Dendritic cell treated with granulocyte-macrophage colony-stimulating factor and Interleukin-4, amounts not matched to agents 40 ng/mL and 50 ng/mL, for 4 days (primary cell): ENCODE data around the gene TEKTIP1.
"Not testable (repeated sequence)": the region's sequence is repeated elsewhere in the genome, so short reads cannot be mapped to it uniquely, and the experiment has no call there.

Experiments used
- H3K27ac Mint-ChIP-seq: one replicate; pipeline ENCODE4 v1.8.0; 2022; ENCODE audit warnings: mild to moderate bottlenecking, mixed read lengths
- H3K27me3 Mint-ChIP-seq: one replicate; pipeline ENCODE4 v1.8.0; 2022; ENCODE audit warnings: mild to moderate bottlenecking, mixed read lengths
- H3K36me3 Mint-ChIP-seq: one replicate; pipeline ENCODE4 v1.8.0; 2022; ENCODE audit warnings: low read depth, mixed read lengths
- H3K4me1 Mint-ChIP-seq: one replicate; pipeline ENCODE4 v1.8.0; 2022; ENCODE audit warnings: low read depth, mixed read lengths
- H3K4me3 Mint-ChIP-seq: one replicate; pipeline ENCODE4 v1.8.0; 2022; ENCODE audit warnings: mild to moderate bottlenecking, moderate library complexity, mixed read lengths
- H3K9me3 Mint-ChIP-seq: one replicate; pipeline ENCODE4 v1.8.0; 2022; ENCODE audit warnings: mixed read lengths
- intact Hi-C: fragments of 100-400 bp; cut with micrococcal nuclease; formaldehyde crosslinking; loops from one replicate; pipeline ENCODE4 v1.15.0; 2022

TEKTIP1 gene

DNA sequence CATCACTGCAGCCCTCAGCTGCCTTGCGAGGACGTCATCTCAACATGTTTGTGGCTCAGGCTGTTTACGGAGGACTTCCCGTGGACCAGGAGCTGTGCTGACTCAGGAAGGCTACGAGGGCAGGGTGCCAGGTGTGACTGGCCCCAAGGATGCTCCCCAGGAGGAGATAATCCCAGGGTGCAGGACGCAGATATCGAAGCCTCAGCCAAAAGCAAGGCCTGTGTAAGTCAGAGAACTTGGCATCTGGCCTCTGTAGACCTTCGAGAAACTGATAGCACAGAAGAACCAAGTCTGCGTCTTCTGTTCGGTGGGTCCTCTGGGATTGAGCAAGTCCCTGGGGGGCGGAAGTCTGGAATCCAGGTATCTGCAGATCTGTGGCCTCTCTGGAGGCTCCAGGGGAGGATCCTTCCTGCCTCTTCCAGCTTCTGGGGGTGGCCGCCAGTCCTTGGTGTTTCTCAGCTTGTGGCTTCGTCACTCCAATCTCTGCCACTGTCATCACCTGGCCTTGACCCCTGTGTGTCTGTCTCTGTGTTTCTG is 35.9 kb upstream of the TEKTIP1 start:
- H3K9me3 Mint-ChIP-seq: no peaks in the 10 kb centered on the region
- H3K4me1 Mint-ChIP-seq: peaks cover 48% of the 10 kb centered on the region
- no peaks in the 10 kb centered on the region for H3K27me3 Mint-ChIP-seq
- H3K36me3 Mint-ChIP-seq: peaks cover 31% of the 10 kb centered on the region
- intact Hi-C loops: no loop called here
- no peak overlapping the region for H3K4me3 Mint-ChIP-seq
- H3K27ac Mint-ChIP-seq: peak overlapping the region; percentile 45

DNA sequence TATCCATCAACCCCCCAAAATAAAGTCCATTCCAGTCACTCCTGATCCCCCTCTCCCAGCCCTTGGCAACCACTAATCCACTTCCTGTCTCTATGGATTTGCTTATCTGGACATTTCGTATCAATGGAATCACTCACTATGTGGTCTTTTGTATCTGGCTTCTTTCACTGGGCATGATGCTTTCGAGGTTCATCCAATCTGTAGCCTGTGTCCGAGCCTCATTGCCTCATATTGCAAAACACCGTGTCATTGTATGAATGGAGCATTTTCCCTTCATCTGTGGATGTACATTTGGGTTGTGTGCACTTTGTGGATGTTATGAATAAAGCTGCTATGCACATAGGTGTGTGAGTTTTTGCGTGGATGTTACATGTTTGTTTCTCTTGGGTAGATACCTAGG is 34.2 kb upstream of the TEKTIP1 start:
- Mint-ChIP-seq H3K9me3 (no peaks in the 10 kb centered on the region), H3K27ac (peak overlapping the region; percentile 95), H3K4me3 (no peak overlapping the region), H3K36me3 (peaks cover 39% of the 10 kb centered on the region), H3K27me3 (no peaks in the 10 kb centered on the region), H3K4me1 (peaks cover 51% of the 10 kb centered on the region)
- intact Hi-C loops: no loop called here

DNA sequence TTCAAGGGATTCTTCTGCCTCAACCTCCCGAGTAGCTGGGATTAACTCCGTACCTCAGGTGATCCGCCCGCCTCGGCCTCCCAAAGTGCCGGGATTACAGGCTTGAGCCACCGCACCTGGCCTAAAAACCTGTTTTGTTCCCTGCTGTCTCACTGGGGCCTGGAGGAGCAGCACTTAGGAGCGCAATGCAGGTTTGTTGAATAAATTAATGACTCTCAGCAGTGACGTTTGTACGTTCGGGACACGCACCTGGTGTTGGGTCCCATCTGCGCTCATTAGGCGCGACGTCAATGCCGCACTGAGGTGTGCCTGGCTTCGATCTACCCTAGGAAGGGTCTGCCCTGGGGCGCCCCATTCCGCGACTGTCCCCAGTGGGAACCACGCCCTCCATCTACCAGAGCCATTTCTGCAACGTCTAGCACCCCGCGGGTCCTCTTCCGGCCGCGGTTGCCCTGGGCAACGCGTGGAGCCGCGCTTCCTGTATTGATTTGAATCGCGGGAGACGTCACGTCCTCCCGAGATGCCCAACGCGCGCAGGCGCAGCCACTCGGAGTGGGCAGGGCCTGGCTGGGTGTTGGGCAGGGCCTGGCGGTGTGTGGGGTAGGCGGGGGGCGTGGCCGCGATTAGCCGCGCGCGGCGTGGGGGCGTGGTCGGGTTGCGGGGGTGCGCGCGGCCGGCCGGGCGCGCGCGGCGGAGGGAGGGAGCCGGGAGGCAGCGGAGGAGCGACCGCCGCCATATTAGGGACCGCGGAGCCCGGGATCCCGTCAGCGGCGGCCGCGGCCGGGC is 33.2 kb upstream of the TEKTIP1 start, which contains the start of gene FZR1:
Gene FZR1, plus strand, starts transcription at position 714 of the 786 bp plus-strand sequence. CDS start 16,679 bp downstream, outside the sequence.
- Mint-ChIP-seq H3K27ac (peak within 1 kb of the TSS; percentile 95), H3K4me1 (peaks cover 55% of the 10 kb centered on the region)
- intact Hi-C loops: loop anchor here (2.0 kb wide), 1 partner anchor 67 kb away; the partner anchor contains the start of gene HMG20B

DNA sequence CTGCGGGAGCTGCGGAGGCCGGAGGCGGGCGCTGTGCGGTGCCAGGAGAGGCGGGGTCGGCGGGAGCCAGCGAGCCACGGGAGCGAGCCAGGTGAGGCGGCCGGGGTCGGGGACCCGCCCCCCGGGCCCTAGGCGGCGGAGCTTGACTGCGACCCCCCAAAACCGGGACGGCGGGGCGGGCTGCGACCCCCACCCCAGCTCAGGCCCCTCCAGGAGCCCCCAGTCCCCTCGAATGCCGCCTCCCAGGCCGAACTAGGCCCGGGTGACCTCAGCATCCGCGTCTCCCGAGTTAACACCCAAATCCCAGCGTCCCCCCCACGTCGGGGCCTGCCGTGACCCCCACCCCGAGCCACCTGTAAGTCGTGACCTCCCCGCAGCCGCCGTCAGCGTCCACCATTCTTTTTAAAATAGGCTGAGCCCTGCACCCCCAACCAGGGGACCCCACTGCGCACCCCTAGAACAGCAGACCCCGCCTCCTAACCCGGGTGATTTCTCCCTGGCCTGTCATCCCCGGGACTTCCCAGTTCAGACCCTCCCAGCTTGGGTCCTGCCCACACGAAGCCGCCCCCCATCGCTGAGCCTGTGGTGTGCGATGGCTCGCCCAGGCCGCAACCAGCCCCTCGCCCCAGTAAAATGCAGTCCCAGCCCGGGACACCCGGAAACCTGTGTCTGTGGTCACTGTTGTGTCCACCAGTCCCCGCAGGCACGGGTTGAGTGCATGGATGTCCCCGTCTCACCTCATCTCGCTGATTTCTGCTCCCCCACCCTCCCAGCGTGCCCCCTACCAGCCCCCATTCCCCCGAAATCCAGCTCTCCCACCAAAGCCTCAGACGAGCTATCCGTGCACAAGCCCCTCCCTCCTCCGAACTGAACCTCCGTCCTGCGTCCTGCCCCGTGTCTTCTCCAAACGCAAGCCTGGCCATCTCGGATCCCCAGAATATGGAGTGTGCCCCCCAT is 32.3 kb upstream of the TEKTIP1 start:
- intact Hi-C loops: loop anchor here (2.0 kb wide), 1 partner anchor 66 kb away; the partner anchor contains the start of gene HMG20B
- Mint-ChIP-seq H3K27ac (peak overlapping the region; percentile 95), H3K4me1 (peaks cover 57% of the 10 kb centered on the region), H3K9me3 (no peaks in the 10 kb centered on the region), H3K27me3 (no peaks in the 10 kb centered on the region), H3K36me3 (peaks cover 51% of the 10 kb centered on the region), H3K4me3 (peak overlapping the region; percentile 99)

More for the DNA sequence above, 33.2 kb upstream of the TEKTIP1 start, which contains the start of gene FZR1:
- peak within 1 kb of the TSS; percentile 99 for H3K4me3 Mint-ChIP-seq
- peaks cover 42% of the 10 kb centered on the region for H3K36me3 Mint-ChIP-seq
- H3K9me3 Mint-ChIP-seq: no peaks in the 10 kb centered on the region
- no peaks in the 10 kb centered on the region for H3K27me3 Mint-ChIP-seq

GRCh38 chr19:3507371-3508120 is 31.4 kb upstream of the TEKTIP1 start:
- intact Hi-C loops: loop anchor here (2.0 kb wide), 1 partner anchor 65 kb away; the partner anchor contains the start of gene HMG20B
- Mint-ChIP-seq H3K4me3 (peak overlapping the region; percentile 99), H3K4me1 (peaks cover 62% of the 10 kb centered on the region), H3K27ac (peak overlapping the region; percentile 95), H3K9me3 (no peaks in the 10 kb centered on the region), H3K36me3 (peaks cover 60% of the 10 kb centered on the region), H3K27me3 (no peaks in the 10 kb centered on the region)

GRCh38 chr19:3508121-3508661 is 30.8 kb upstream of the TEKTIP1 start:
- Mint-ChIP-seq H3K4me1 (peaks cover 63% of the 10 kb centered on the region), H3K36me3 (peaks cover 62% of the 10 kb centered on the region)
- H3K27me3 Mint-ChIP-seq, H3K9me3 Mint-ChIP-seq, intact Hi-C loops, H3K27ac Mint-ChIP-seq, H3K4me3 Mint-ChIP-seq: not testable (repeated sequence)

DNA sequence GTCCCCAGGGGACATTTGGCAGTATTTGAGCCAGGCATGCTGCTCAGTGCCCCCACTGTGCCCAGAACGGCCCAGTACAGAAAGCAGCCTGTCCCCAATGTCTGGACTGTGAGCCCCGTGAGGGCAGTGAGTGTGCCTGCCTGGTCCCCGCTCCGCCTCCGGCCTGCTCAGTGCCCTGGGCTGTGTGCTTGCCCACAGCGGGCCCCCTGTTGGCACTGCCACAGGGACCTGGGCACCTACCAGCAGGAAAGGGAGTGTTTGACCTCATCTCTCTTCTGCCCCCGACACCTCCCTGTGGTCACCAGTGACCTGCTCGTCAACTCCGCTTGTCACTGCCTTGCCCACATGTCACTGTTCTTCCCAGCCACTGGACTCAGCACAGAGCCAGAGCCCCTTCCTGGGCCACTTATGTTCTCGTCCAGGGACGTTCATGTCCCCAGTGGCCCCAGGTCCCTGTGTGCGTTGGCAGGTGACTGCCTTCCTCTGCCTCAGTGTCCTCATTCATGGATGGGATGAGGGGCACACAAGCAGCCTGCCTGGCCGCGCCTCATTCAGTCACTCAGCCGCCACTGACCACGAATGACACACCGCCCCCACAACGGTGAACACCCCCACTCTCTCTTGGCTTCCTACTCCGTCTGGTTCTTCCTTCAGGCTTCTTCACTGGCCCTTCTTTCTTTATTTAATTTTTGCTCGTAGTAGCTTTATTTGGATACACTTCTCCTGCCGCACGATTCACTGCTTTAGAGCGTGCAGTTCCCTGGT is 30.0 kb upstream of the TEKTIP1 start:
- Mint-ChIP-seq H3K36me3 (peaks cover 70% of the 10 kb centered on the region), H3K4me3 (no peak overlapping the region), H3K27me3 (no peaks in the 10 kb centered on the region), H3K9me3 (no peaks in the 10 kb centered on the region), H3K4me1 (peaks cover 71% of the 10 kb centered on the region), H3K27ac (peak overlapping the region; percentile 21)
- intact Hi-C loops: no loop called here

- H3K9me3 Mint-ChIP-seq: no peaks in the 10 kb centered on the region
- no peak overlapping the region for H3K4me3 Mint-ChIP-seq
- peak overlapping the region; percentile 21 for H3K27ac Mint-ChIP-seq
- peaks cover 74% of the 10 kb centered on the region for H3K4me1 Mint-ChIP-seq
- no peaks in the 10 kb centered on the region for H3K27me3 Mint-ChIP-seq
- peaks cover 76% of the 10 kb centered on the region for H3K36me3 Mint-ChIP-seq
- intact Hi-C loops: no loop called here
Observed at GRCh38 chr19:3509566-3509989, 29.4 kb upstream of the TEKTIP1 start.

DNA sequence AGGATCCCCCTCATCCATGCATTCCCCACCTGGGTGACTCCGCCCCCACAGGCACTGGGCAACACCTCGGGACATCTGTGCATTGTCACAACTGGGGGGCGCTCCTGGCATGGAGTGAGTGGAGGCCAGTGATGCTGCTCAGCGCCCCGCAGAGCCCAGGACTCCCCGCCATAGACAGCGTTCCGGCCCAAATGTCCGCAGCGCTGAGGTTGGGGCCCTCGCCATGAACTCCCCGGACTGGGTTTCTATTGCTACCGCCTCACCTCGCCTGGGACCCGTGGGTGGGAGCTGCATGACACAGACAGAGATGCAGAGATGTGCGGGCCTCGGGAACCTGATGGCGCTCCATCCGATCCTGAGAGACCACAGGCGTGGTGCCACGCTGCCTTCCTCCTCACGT is 28.2 kb upstream of the TEKTIP1 start:
- Mint-ChIP-seq H3K4me3 (no peak overlapping the region), H3K36me3 (peaks cover 82% of the 10 kb centered on the region), H3K27me3 (no peaks in the 10 kb centered on the region), H3K27ac (no peak overlapping the region), H3K9me3 (no peaks in the 10 kb centered on the region), H3K4me1 (peaks cover 70% of the 10 kb centered on the region)
- intact Hi-C loops: no loop called here

- Mint-ChIP-seq H3K27ac (no peak overlapping the region), H3K36me3 (peaks cover 87% of the 10 kb centered on the region), H3K4me1 (peaks cover 77% of the 10 kb centered on the region), H3K9me3 (no peaks in the 10 kb centered on the region), H3K27me3 (no peaks in the 10 kb centered on the region), H3K4me3 (no peak overlapping the region)
- intact Hi-C loops: no loop called here
Observed at GRCh38 chr19:3511506-3512251, 27.3 kb upstream of the TEKTIP1 start.

- no peak overlapping the region for H3K4me3 Mint-ChIP-seq
- H3K36me3 Mint-ChIP-seq: peaks cover 80% of the 10 kb centered on the region
- intact Hi-C loops: no loop called here
- no peaks in the 10 kb centered on the region for H3K27me3 Mint-ChIP-seq
- peaks cover 72% of the 10 kb centered on the region for H3K4me1 Mint-ChIP-seq
- no peaks in the 10 kb centered on the region for H3K9me3 Mint-ChIP-seq
- no peak overlapping the region for H3K27ac Mint-ChIP-seq
Observed at GRCh38 chr19:3512562-3513228, 26.3 kb upstream of the TEKTIP1 start.
